Measurements from ENCODE around the gene MTERF2. TPM values are rescaled to one million over a fixed set of nuclear protein-coding genes. Genes with fewer than 3 reads are reported as not detected.

Gene MTERF2, protein sequence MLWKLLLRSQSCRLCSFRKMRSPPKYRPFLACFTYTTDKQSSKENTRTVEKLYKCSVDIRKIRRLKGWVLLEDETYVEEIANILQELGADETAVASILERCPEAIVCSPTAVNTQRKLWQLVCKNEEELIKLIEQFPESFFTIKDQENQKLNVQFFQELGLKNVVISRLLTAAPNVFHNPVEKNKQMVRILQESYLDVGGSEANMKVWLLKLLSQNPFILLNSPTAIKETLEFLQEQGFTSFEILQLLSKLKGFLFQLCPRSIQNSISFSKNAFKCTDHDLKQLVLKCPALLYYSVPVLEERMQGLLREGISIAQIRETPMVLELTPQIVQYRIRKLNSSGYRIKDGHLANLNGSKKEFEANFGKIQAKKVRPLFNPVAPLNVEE
- total RNA-seq, result 10 to 100 TPM; 11.7 to 21.9 (median 15.3) TPM
- polyA plus RNA-seq, result 10 to 100 TPM; 14.0 to 16.5 TPM
- long read RNA-seq, donor 1, transcript MTERF2-201 (3 exons, 1,790 nt), result major isoform, 27 of 73 reads
- long read RNA-seq, donor 1, transcript MTERF2-202 (3 exons, 1,763 nt), result minor isoform, 7 of 73 reads
- long read RNA-seq, donor 1, transcript MTERF2-207 (2 exons, 3,235 nt), result minor isoform, 11 of 73 reads
- long read RNA-seq, donor 1, partial matches to known transcripts, result 0 of 73 reads
- long read RNA-seq, donor 1, other reads (novel, unspliced or antisense), result 24 of 73 reads
- long read RNA-seq, donor 2, transcript MTERF2-207 (2 exons, 3,235 nt), result major isoform, 5 of 8 reads
- long read RNA-seq, donor 2, partial matches to known transcripts, result 0 of 8 reads
- long read RNA-seq, donor 2, other reads (novel, unspliced or antisense), result 0 of 8 reads
- long read RNA-seq, donor 3, transcript MTERF2-201 (3 exons, 1,790 nt), result minor isoform, 7 of 24 reads
- long read RNA-seq, donor 3, transcript MTERF2-207 (2 exons, 3,235 nt), result major isoform, 12 of 24 reads
- long read RNA-seq, donor 3, partial matches to known transcripts, result 0 of 24 reads
- long read RNA-seq, donor 3, other reads (novel, unspliced or antisense), result 0 of 24 reads

DNA sequence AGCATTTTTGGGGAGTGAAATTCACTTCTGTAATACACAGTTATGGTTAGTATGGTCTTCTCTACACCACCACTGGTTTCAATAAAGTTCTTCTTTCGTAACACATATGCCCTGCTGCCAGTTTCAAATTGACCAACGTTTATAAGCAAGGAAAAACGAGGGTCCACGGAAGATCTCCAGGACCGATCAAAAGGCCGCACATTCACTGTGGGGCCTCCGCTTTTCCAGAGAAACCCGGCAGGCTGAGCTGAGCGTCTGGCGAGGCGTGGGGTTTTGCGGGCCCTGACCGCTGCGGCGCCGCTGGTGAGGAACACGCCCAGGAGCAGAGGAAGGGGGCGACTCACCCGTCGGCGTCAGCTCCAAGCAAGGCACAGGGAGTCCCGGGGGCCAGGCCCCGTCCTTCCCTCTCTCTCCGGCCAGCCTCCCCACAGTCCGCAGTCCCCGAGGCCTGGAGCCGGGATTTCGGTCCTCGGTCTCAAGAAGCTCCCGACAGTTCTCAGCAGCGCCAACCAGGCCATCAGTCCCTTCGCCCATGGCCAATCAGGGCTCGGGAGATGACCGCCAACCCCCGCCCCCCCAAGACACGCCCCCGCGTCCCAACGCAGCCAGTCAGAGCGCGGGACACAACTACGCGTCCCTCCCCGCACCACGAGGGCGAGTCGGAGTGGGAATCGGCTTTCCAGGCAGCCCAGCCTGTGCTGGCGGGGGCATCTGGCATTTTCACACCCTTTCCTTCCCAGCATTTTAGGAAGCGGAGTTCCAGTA lies at the start of gene MTERF2:
Gene MTERF2 (minus strand): TSS at position 522 of the 765 bp plus-strand sequence. CDS start 8,432 bp downstream, outside the sequence.
- H3K27ac ChIP-seq, result peak within 1 kb of the TSS; percentile 82 to 90
- H3K9me3 ChIP-seq, result no peaks in the 10 kb centered on the region
- H3K4me3 ChIP-seq, result peak within 1 kb of the TSS; percentile 64
- TF ChIP-seq EP300 (IDR thresholded peaks at IDR 0.05), result peak; percentile 53
- peak; percentile 71 for TF ChIP-seq POLR2A (IDR thresholded peaks at IDR 0.05)
- no peak for TF ChIP-seq CTCF (IDR thresholded peaks at IDR 0.05)
- peaks cover 7% of the 10 kb centered on the region for H3K4me1 ChIP-seq (ENCODE audit: insufficient read depth)
- 0% methylated on average over 45 to 50 of the region's 50 CpGs for WGBS, 3 donors
- peak; percentile 90 to 93 (median 92) for DNase-seq
- no peaks in the 10 kb centered on the region for H3K36me3 ChIP-seq
- intact Hi-C loops (cut with DNase I), result loop anchor here in 3 of 4 donors (5.0 to 10.0 kb wide), 2 partner anchors 105 to 108 kb away; partner anchors contain the start of gene CRY1 (in 3 of the 3)
- no peaks in the 10 kb centered on the region for H3K27me3 ChIP-seq

GRCh38 chr12:107035733-107036132 lies 48.8 kb upstream of the MTERF2 start:
- Histone ChIP-seq H3K4me1 (ENCODE audit: insufficient read depth) (no peaks in the 10 kb centered on the region), H3K27ac (no peak overlapping the region), H3K27me3 (no peaks in the 10 kb centered on the region), H3K36me3 (no peaks in the 10 kb centered on the region), H3K4me3 (no peak overlapping the region), H3K9me3 (no peaks in the 10 kb centered on the region)
- intact Hi-C loops (cut with DNase I), result no loop called here
- no peak for DNase-seq
- no peak for TF ChIP-seq POLR2A (IDR thresholded peaks at IDR 0.05)
- TF ChIP-seq EP300 (IDR thresholded peaks at IDR 0.05), result no peak
- no peak for TF ChIP-seq CTCF (IDR thresholded peaks at IDR 0.05)
- WGBS, 3 donors, result 88 to 98% (median 92%) methylated on average over 2 of the region's 2 CpGs

DNA sequence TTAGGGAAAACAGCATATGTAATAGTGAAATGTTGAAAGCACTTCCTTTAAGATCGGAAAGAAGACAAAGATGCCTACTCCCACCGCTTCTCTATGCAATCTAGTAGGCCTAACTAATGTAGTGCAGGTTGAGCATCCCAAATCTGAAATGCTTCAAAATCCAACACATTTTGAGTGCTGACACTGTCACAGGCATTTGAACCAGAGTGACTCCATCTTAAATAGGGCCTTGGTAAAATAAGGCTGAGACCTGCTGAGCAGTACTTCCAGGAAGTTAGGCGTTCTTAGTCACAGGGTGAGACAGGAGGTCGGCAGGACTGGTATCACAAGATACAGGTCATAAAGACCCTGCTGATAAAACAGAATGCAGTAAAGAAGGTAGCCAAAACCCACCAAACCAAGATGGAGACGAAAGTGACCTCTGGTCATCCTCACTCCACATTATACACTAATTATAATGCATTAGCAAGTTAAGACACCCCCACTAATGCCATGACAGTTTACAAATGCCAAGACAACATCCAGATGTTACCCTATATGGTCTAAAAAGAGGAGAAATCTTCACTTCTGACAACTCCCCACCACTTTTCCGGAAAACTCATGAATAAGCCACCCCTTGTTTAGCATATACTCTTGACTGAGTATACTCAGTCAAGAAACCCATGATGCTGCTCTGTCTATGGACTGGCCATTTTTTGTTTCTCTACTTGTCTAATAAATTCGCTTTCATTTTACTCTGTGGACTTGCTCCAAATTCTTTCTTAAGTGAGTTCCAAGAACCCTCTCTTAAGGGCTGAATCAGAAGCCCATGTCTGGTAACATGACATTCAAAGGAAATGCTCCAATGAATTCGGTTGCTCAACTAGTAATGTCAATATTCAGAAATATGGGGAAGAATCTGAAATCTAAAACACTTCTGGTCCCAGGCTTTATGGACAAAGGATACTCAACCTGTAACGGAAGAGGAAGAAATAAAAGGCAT lies 47.1 kb upstream of the MTERF2 start:
- DNase-seq, result no peak
- Histone ChIP-seq H3K9me3 (no peaks in the 10 kb centered on the region), H3K4me1 (ENCODE audit: insufficient read depth) (no peaks in the 10 kb centered on the region), H3K27ac (no peak overlapping the region), H3K4me3 (no peak overlapping the region), H3K36me3 (no peaks in the 10 kb centered on the region), H3K27me3 (no peaks in the 10 kb centered on the region)
- TF ChIP-seq POLR2A (IDR thresholded peaks at IDR 0.05), result no peak
- no peak for TF ChIP-seq CTCF (IDR thresholded peaks at IDR 0.05)
- no peak for TF ChIP-seq EP300 (IDR thresholded peaks at IDR 0.05)
- 90 to 93% (median 92%) methylated on average over 9 of the region's 9 CpGs for WGBS, 3 donors
- intact Hi-C loops (cut with DNase I), result no loop called here

All from ovary (tissue), 10 donors.